Stimulated activated CD8-positive, alpha-beta memory T cell treated with anti-CD3 and anti-CD28 coated beads, Interleukin-7, amount 100 ng/mL, for 48 hours (primary cell): ENCODE results near the gene KATNAL1.
A peak's percentile ranks its signal among the peaks of the same experiment; 100 is the strongest.

Experiments used
- DNase-seq, 2 donors: peaks; one replicate each; pipeline ENCODE4 v3.0.0-alpha.2; 2020; ENCODE audit warnings: low read depth in 1 of 2; ENCODE audit errors: extremely low read depth in 1 of 2

Gene KATNAL1

GRCh38 chr13:30333616-30334015 lies 26.3 kb upstream of the KATNAL1 start:
- no peak for DNase-seq

GRCh38 chr13:30332456-30333143 lies 25.2 kb upstream of the KATNAL1 start:
- DNase-seq: no peak

- DNase-seq: no peak
These were observed 24.0 kb upstream of the KATNAL1 start for GRCh38 chr13:30331331-30331771.

- no peak for DNase-seq
These were observed 21.7 kb upstream of the KATNAL1 start for GRCh38 chr13:30329009-30329585.

- DNase-seq: no peak
These were observed 18.3 kb upstream of the KATNAL1 start for GRCh38 chr13:30325668-30326067.

GRCh38 chr13:30323524-30323923 lies 16.2 kb upstream of the KATNAL1 start:
- DNase-seq: no peak

- DNase-seq: no peak
These were observed 15.1 kb upstream of the KATNAL1 start for GRCh38 chr13:30322428-30322827.

GRCh38 chr13:30321256-30321655 lies 13.9 kb upstream of the KATNAL1 start:
- DNase-seq: no peak

- DNase-seq: no peak
These were observed 12.3 kb upstream of the KATNAL1 start for GRCh38 chr13:30319655-30320054.

GRCh38 chr13:30319130-30319529 lies 11.8 kb upstream of the KATNAL1 start:
- DNase-seq: no peak

GRCh38 chr13:30318026-30318425 lies 10.7 kb upstream of the KATNAL1 start:
- DNase-seq: no peak

- no peak for DNase-seq
These were observed 7.2 kb upstream of the KATNAL1 start for GRCh38 chr13:30314562-30314961.

- no peak for DNase-seq
These were observed 6.7 kb upstream of the KATNAL1 start for GRCh38 chr13:30314069-30314468.

GRCh38 chr13:30313311-30313710 lies 6.0 kb upstream of the KATNAL1 start:
- no peak for DNase-seq

- no peak for DNase-seq
These were observed 5.6 kb upstream of the KATNAL1 start for GRCh38 chr13:30312904-30313303.

GRCh38 chr13:30308548-30308947 lies 1.2 kb upstream of the KATNAL1 start:
- no peak for DNase-seq

GRCh38 chr13:30307971-30308290 lies 580 bp upstream of the KATNAL1 start:
- no peak for DNase-seq

- peak; percentile 74 to 85 for DNase-seq
These were observed 573 bp downstream of the KATNAL1 start for GRCh38 chr13:30306762-30307193.

- DNase-seq: no peak
These were observed 1.8 kb downstream of the KATNAL1 start for GRCh38 chr13:30305456-30305970.

- no peak for DNase-seq
These were observed 4.1 kb downstream of the KATNAL1 start for GRCh38 chr13:30303269-30303668.

- no peak for DNase-seq
These were observed 5.5 kb downstream of the KATNAL1 start for GRCh38 chr13:30301827-30302226.

- DNase-seq: no peak
These were observed 6.8 kb downstream of the KATNAL1 start for GRCh38 chr13:30300596-30300995.

- DNase-seq: no peak
These were observed 7.6 kb downstream of the KATNAL1 start for GRCh38 chr13:30299786-30300185.
